H9 (cell line): Measurements from ENCODE around the gene SURF4. TPM values are rescaled to one million over a fixed set of nuclear protein-coding genes. Genes with fewer than 3 reads are reported as not detected.

ENCODE experiments used
- DNase-seq: peaks from one replicate; pipeline ENCODE4 v3.0.0-alpha.2; 2017
- H2AFZ ChIP-seq: one replicate; pipeline ENCODE4 v1.6.1; 2013; ENCODE audit warnings: mild to moderate bottlenecking, low read length, control low read depth, moderate library complexity
- H2AK5ac ChIP-seq: 2 replicates; pipeline ENCODE4 v1.6.1; 2013; ENCODE audit warnings: low read length, control low read depth, mixed read lengths; ENCODE audit not compliant: insufficient read length
- H2BK120ac ChIP-seq: one replicate; pipeline ENCODE4 v1.6.1; 2013; ENCODE audit warnings: low read depth, mild to moderate bottlenecking, low read length, control low read depth, inconsistent platforms; ENCODE audit not compliant: poor library complexity, severe bottlenecking
- H2BK12ac ChIP-seq: 2 replicates; pipeline ENCODE4 v1.6.1; 2013; ENCODE audit warnings: low read length, control low read depth, mixed read lengths, low read depth; ENCODE audit not compliant: insufficient read length
- H2BK15ac ChIP-seq: 2 replicates; pipeline ENCODE4 v1.6.1; 2013; ENCODE audit warnings: low read depth, low read length, control low read depth
- H2BK20ac ChIP-seq: one replicate; pipeline ENCODE4 v1.6.1; 2013; ENCODE audit warnings: low read depth, mild to moderate bottlenecking, low read length, control low read depth, inconsistent platforms; ENCODE audit not compliant: poor library complexity, severe bottlenecking
- H2BK5ac ChIP-seq: 2 replicates; pipeline ENCODE4 v1.6.1; 2013; ENCODE audit warnings: low read length, control low read depth, mixed read lengths; ENCODE audit not compliant: insufficient read length
- H3K14ac ChIP-seq: 2 replicates; pipeline ENCODE4 v1.6.1; 2013; ENCODE audit warnings: low read length, control low read depth; ENCODE audit not compliant: insufficient read depth
- H3K18ac ChIP-seq: 2 replicates; pipeline ENCODE4 v1.6.1; 2013; ENCODE audit warnings: low read depth, mild to moderate bottlenecking, mixed read lengths, low read length, control low read depth; ENCODE audit not compliant: insufficient read length
- H3K23ac ChIP-seq: 2 replicates; pipeline ENCODE4 v1.6.1; 2013; ENCODE audit warnings: low read length, control low read depth, mixed read lengths, low read depth; ENCODE audit not compliant: insufficient read length
- H3K23me2 ChIP-seq: 2 replicates; pipeline ENCODE4 v1.6.1; 2013; ENCODE audit warnings: low read depth, mild to moderate bottlenecking, mixed read lengths, low read length, control low read depth; ENCODE audit not compliant: insufficient read length, poor library complexity, severe bottlenecking
- H3K27ac ChIP-seq: 2 replicates; pipeline ENCODE4 v1.5.1; 2013; ENCODE audit warnings: low read length, control low read depth, mixed read lengths, low read depth; ENCODE audit not compliant: insufficient read length
- H3K27me3 ChIP-seq: 2 replicates; pipeline ENCODE4 v1.6.1; 2013; ENCODE audit warnings: low read length, control low read depth, inconsistent platforms; ENCODE audit not compliant: insufficient read depth
- H3K4ac ChIP-seq: 2 replicates; pipeline ENCODE4 v1.6.1; 2013; ENCODE audit warnings: low read depth, mild to moderate bottlenecking, control low read depth, inconsistent platforms, low read length, moderate library complexity
- H3K4me1 ChIP-seq: 2 replicates; pipeline ENCODE4 v1.6.1; 2013; ENCODE audit warnings: low read length, control low read depth, inconsistent platforms; ENCODE audit not compliant: insufficient read depth
- H3K4me2 ChIP-seq: 2 replicates; pipeline ENCODE4 v1.6.1; 2013; ENCODE audit warnings: low read length, control low read depth, mixed read lengths; ENCODE audit not compliant: insufficient read length, insufficient read depth
- H3K56ac ChIP-seq: 2 replicates; pipeline ENCODE4 v1.6.1; 2013; ENCODE audit warnings: low read depth, mild to moderate bottlenecking, mixed read lengths, low read length, control low read depth; ENCODE audit not compliant: insufficient read length
- H3K79me1 ChIP-seq: 2 replicates; pipeline ENCODE4 v1.6.1; 2013; ENCODE audit warnings: low read depth, mild to moderate bottlenecking, moderate library complexity, low read length, control low read depth, inconsistent platforms; ENCODE audit not compliant: insufficient read depth, poor library complexity, severe bottlenecking
- H3K79me2 ChIP-seq: 2 replicates; pipeline ENCODE4 v1.6.1; 2013; ENCODE audit warnings: low read length, control low read depth, inconsistent platforms; ENCODE audit not compliant: insufficient read depth
- H3K9ac ChIP-seq: 2 replicates; pipeline ENCODE4 v1.6.1; 2013; ENCODE audit warnings: low read length, control low read depth, mixed read lengths; ENCODE audit not compliant: insufficient read length; ENCODE audit errors: extremely low read depth
- H3K9me3 ChIP-seq: one replicate; pipeline ENCODE4 v1.6.1; 2013; ENCODE audit warnings: low read depth, low read length, inconsistent platforms; ENCODE audit not compliant: control insufficient read depth
- H3T11ph ChIP-seq: one replicate; pipeline ENCODE4 v1.6.1; 2013; ENCODE audit warnings: mild to moderate bottlenecking, low read length, control low read depth, inconsistent platforms
- H4K20me1 ChIP-seq: one replicate; pipeline ENCODE4 v1.6.1; 2013; ENCODE audit not compliant: control insufficient read depth, insufficient read length, insufficient read depth
- H4K5ac ChIP-seq: 2 replicates; pipeline ENCODE4 v1.6.1; 2013; ENCODE audit warnings: low read depth, mild to moderate bottlenecking, mixed read lengths, low read length, control low read depth; ENCODE audit not compliant: insufficient read length
- H4K8ac ChIP-seq: replicated peaks from 2 replicates; pipeline ENCODE4 v1.6.1; 2013; ENCODE audit warnings: low read length, control low read depth, mixed read lengths, low read depth; ENCODE audit not compliant: insufficient read length
- H4K91ac ChIP-seq: 2 replicates; pipeline ENCODE4 v1.6.1; 2013; ENCODE audit warnings: low read depth, mild to moderate bottlenecking, moderate library complexity, mixed read lengths, low read length, control low read depth; ENCODE audit not compliant: insufficient read length
- H3K27ac Mint-ChIP-seq, 3 experiments: 2 replicates in 2 of 3; 3 replicates in 1 of 3; pipeline ENCODE4 v1.8.0; 2020 to 2021; ENCODE audit warnings: mixed read lengths in 3 of 3, mild to moderate bottlenecking in 1 of 3, moderate library complexity in 1 of 3
- H3K27me3 Mint-ChIP-seq: 2 replicates; pipeline ENCODE4 v1.8.0; 2021; ENCODE audit warnings: low read depth, mild to moderate bottlenecking, moderate library complexity, mixed read lengths
- H3K36me3 Mint-ChIP-seq, 3 experiments: 2 replicates in 2 of 3; 3 replicates in 1 of 3; pipeline ENCODE4 v1.8.0; 2020 to 2021; ENCODE audit warnings: low read depth in 3 of 3, mixed read lengths in 3 of 3; ENCODE audit not compliant: insufficient read depth in 1 of 3
- H3K4me1 Mint-ChIP-seq, 2 experiments: 2 replicates each; pipeline ENCODE4 v1.8.0; 2020; ENCODE audit warnings: mixed read lengths in 2 of 2
- H3K4me3 Mint-ChIP-seq, 2 experiments: 2 replicates in 1 of 2; 3 replicates in 1 of 2; pipeline ENCODE4 v1.8.0; 2020 to 2021; ENCODE audit warnings: mild to moderate bottlenecking in 2 of 2, mixed read lengths in 2 of 2, moderate library complexity in 1 of 2
- H3K9me3 Mint-ChIP-seq, 2 experiments: 2 replicates in 1 of 2; 3 replicates in 1 of 2; pipeline ENCODE4 v1.8.0; 2020; ENCODE audit warnings: mild to moderate bottlenecking in 2 of 2, mixed read lengths in 2 of 2, moderate library complexity in 1 of 2
- CTCF ChIP-seq: fragments of 200-600 bp; sonication (generic); conservative IDR thresholded peaks from 3 replicates; pipeline ENCODE4 v1.8.0; 2021; ENCODE audit warnings: antibody characterized with exemption, mild to moderate bottlenecking
- WGBS: extraction: QIAGEN DNeasy Blood & Tissue Kit; methylation state at CpG from one replicate; pipeline ENCODE4 v1.1.7; 2013; ENCODE audit warnings: missing lambda C conversion rate, low lambda C conversion rate, mixed read lengths; ENCODE audit not compliant: insufficient read length; ENCODE audit errors: extremely low coverage; 5-methylcytosine and 5-hydroxymethylcytosine counted together
- total RNA-seq: library from RNA; stranded (reverse); gene quantifications from 2 replicates; pipeline ENCODE4 v1.2.1, GENCODE V29; 2021

The SURF4 gene
- total RNA-seq, 1 experiment from 2014 or later, result 146 TPM

GRCh38 chr9:133406480-133407307, 30.8 kb upstream of the SURF4 start:
- Histone ChIP-seq H3K9ac (no peak overlapping the region), H3K23ac (no peak overlapping the region)

More at GRCh38 chr9:133406480-133407307, 30.8 kb upstream of the SURF4 start:
- no peak overlapping the region for H2BK20ac ChIP-seq
- H3K27ac ChIP-seq, result no peak overlapping the region
- H4K91ac ChIP-seq, result no peak overlapping the region
- Mint-ChIP-seq H3K27me3 (no peaks in the 10 kb centered on the region), H3K27ac (peak overlapping the region in 2 of 3 experiments; percentile 60 to 86; a peak in 1 of 7 replicates), H3K4me3 (no peak overlapping the region), H3K9me3 (no peaks in the 10 kb centered on the region), H3K4me1 (peaks cover 0 to 2% of the 10 kb centered on the region in 2 experiments; a peak in 1 of 4 replicates), H3K36me3 (peaks cover 40 to 70% (median 63%) of the 10 kb centered on the region in 3 experiments; a peak in 6 of 7 replicates)
- no peaks in the 10 kb centered on the region for H3K79me1 ChIP-seq
- H2AK5ac ChIP-seq, result no peak overlapping the region
- no peak overlapping the region for H3K14ac ChIP-seq
- no peaks in the 10 kb centered on the region for H3K27me3 ChIP-seq
- H3K4me1 ChIP-seq, result no peaks in the 10 kb centered on the region
- no peak overlapping the region for H4K5ac ChIP-seq
- peak; percentile 88 for DNase-seq
- no peak overlapping the region for H2BK15ac ChIP-seq
- H4K8ac ChIP-seq, result no peak overlapping the region
- H4K20me1 ChIP-seq, result peaks cover 4% of the 10 kb centered on the region
- H2BK12ac ChIP-seq, result no peak overlapping the region
- no peak overlapping the region for H3K56ac ChIP-seq
- H3K4ac ChIP-seq, result no peak overlapping the region
- no peaks in the 10 kb centered on the region for H3K23me2 ChIP-seq
- H2BK120ac ChIP-seq, result no peak overlapping the region
- H3T11ph ChIP-seq, result no peak overlapping the region
- peak; percentile 93 for TF ChIP-seq CTCF
- H3K9me3 ChIP-seq, result no peaks in the 10 kb centered on the region
- H2BK5ac ChIP-seq, result no peak overlapping the region
- no peak overlapping the region for H3K4me2 ChIP-seq
- no peaks in the 10 kb centered on the region for H3K79me2 ChIP-seq
- no peak overlapping the region for H3K18ac ChIP-seq
- no CpG with 5 or more reads among the region's 24 CpGs for WGBS
- no peak overlapping the region for H2AFZ ChIP-seq
